ENCODE data around the gene EXOSC7. TPM values are rescaled to one million over a fixed set of nuclear protein-coding genes. Genes with fewer than 3 reads are reported as not detected.

Gene EXOSC7
- total RNA-seq, 1 experiment from 2014 or later = 52.2 TPM

DNA sequence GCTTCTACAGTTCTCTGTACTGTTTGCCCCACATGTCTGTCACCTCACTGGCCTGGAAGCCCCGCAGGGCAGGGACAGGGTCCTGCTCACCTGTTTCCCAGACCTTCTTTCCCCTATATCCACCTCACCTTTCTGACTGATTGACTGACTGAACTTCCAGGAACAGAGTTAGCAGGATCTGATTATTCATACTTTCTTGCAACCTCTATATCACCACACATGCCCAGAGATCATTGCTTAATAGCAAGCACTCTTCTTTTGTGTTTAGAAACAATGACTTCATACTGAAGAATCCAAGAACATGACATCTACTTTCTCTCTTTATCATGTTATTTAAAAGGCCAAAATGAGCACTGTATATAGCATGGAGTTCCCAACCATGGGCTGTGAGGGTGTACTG lies 32.1 kb downstream of the EXOSC7 start:
- Histone ChIP-seq H3K27me3 (replicated peaks) (no peaks in the 10 kb centered on the region), H3K36me3 (peaks cover 26% of the 10 kb centered on the region), H3K4me3 (no peak overlapping the region), H3K4me1 (replicated peaks) (peaks cover 46% of the 10 kb centered on the region), H3K27ac (no peak overlapping the region), H3K9me3 (replicated peaks) (no peaks in the 10 kb centered on the region)
- no peak for DNase-seq (ENCODE audit: low read depth in 1 of 2, low spot score in 2 of 2)

DNA sequence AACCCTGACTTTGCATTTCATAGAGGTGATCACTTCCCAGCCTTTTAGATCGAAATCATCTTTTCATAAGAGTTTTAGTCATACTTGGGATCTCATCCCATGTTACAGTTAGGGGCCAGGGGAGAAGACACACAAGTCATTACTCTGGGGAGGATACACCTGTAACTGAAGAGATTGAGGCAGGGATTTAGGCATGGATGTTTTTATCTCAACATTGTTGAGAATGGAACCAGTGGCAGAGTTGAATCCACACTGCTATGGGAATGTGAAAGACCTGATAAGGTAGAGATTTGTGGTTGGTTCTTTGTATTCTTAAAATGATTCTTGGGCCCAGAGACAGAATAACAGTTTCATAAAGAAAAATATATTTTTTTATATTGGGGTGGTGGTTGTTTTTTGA lies 33.8 kb downstream of the EXOSC7 start:
- no peak overlapping the region for H3K4me3 ChIP-seq
- no peaks in the 10 kb centered on the region for H3K9me3 ChIP-seq (replicated peaks)
- no peak for DNase-seq (ENCODE audit: low read depth in 1 of 2, low spot score in 2 of 2)
- H3K36me3 ChIP-seq = peaks cover 28% of the 10 kb centered on the region
- H3K4me1 ChIP-seq (replicated peaks) = peaks cover 50% of the 10 kb centered on the region
- peak overlapping the region; percentile 99; the same call in 1 of the 2 replicates for H3K27ac ChIP-seq
- H3K27me3 ChIP-seq (replicated peaks) = no peaks in the 10 kb centered on the region

- Histone ChIP-seq H3K4me3 (no peak overlapping the region), H3K36me3 (peaks cover 20% of the 10 kb centered on the region), H3K4me1 (replicated peaks) (peaks cover 50% of the 10 kb centered on the region), H3K27ac (peak overlapping the region; percentile 99), H3K9me3 (replicated peaks) (no peaks in the 10 kb centered on the region), H3K27me3 (replicated peaks) (no peaks in the 10 kb centered on the region)
- peak; percentile 90 to 91 for DNase-seq (ENCODE audit: low read depth in 1 of 2, low spot score in 2 of 2)
Observed at GRCh38 chr3:45010811-45011333, 34.8 kb downstream of the EXOSC7 start.

GRCh38 chr3:45011756-45012508 lies 35.9 kb downstream of the EXOSC7 start:
- Histone ChIP-seq H3K27me3 (replicated peaks) (no peaks in the 10 kb centered on the region), H3K36me3 (peaks cover 19% of the 10 kb centered on the region), H3K9me3 (replicated peaks) (no peaks in the 10 kb centered on the region), H3K27ac (peak overlapping the region; percentile 99), H3K4me1 (replicated peaks) (peaks cover 50% of the 10 kb centered on the region), H3K4me3 (no peak overlapping the region)
- peak; percentile 79 to 90 for DNase-seq (ENCODE audit: low read depth in 1 of 2, low spot score in 2 of 2)

DNA sequence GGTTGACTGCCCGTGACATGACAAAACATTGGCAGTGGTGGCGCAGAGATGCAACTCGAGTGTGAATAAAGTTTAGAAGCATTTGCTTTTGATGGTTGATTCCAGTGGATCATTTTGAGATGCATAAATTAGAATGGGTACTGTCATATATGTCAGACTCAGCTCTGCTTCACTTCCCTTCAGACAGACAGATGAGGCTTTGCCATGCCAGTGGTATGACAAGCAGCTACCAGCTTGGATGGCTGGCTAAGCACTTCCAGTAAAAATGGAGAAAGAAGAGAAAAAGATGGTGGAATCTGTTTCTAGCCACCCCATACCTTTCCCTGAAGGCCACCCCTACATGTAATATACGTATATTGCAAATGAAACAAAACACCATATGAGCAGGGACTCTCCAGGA lies 36.5 kb downstream of the EXOSC7 start:
- peaks cover 12% of the 10 kb centered on the region for H3K36me3 ChIP-seq
- peak overlapping the region; percentile 99 for H3K27ac ChIP-seq
- DNase-seq (ENCODE audit: low read depth in 1 of 2, low spot score in 2 of 2) = no peak
- H3K27me3 ChIP-seq (replicated peaks) = no peaks in the 10 kb centered on the region
- no peak overlapping the region for H3K4me3 ChIP-seq
- H3K9me3 ChIP-seq (replicated peaks) = no peaks in the 10 kb centered on the region
- H3K4me1 ChIP-seq (replicated peaks) = peaks cover 46% of the 10 kb centered on the region

DNA sequence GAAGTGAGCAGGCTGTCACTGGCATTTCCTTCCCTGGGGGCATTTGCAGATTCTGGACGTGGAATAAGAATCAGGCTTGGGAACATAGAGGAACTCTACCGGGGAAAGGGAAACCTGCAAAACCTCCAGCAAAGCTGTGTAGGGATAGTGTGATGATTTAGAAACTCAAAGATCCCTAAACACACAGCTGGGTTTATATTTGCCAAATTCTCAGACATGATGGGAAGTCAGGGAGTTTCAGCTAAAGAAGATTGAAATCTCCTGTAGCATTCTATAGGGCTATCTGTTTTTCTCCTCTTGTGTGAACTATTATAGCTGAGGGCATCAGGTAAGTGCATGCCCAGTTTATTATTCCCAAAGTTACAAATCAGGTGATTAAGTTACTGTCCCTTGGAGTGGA lies 40.9 kb downstream of the EXOSC7 start:
- Histone ChIP-seq H3K4me1 (replicated peaks) (peaks cover 16% of the 10 kb centered on the region), H3K27ac (no peak overlapping the region), H3K27me3 (replicated peaks) (no peaks in the 10 kb centered on the region), H3K4me3 (no peak overlapping the region), H3K36me3 (peaks cover 12% of the 10 kb centered on the region), H3K9me3 (replicated peaks) (no peaks in the 10 kb centered on the region)
- DNase-seq (ENCODE audit: low read depth in 1 of 2, low spot score in 2 of 2) = no peak

- Histone ChIP-seq H3K9me3 (replicated peaks) (no peaks in the 10 kb centered on the region), H3K27me3 (replicated peaks) (no peaks in the 10 kb centered on the region), H3K4me1 (replicated peaks) (peaks cover 7% of the 10 kb centered on the region), H3K4me3 (no peak overlapping the region), H3K27ac (no peak overlapping the region), H3K36me3 (peaks cover 8% of the 10 kb centered on the region)
- DNase-seq (ENCODE audit: low read depth in 1 of 2, low spot score in 2 of 2) = no peak
Observed at GRCh38 chr3:45017821-45018220, 41.8 kb downstream of the EXOSC7 start.

GRCh38 chr3:45020534-45020933 lies 44.5 kb downstream of the EXOSC7 start:
- no peak for DNase-seq (ENCODE audit: low read depth in 1 of 2, low spot score in 2 of 2)
- Histone ChIP-seq H3K4me3 (no peak overlapping the region), H3K9me3 (replicated peaks) (no peaks in the 10 kb centered on the region), H3K27ac (no peak overlapping the region), H3K27me3 (replicated peaks) (no peaks in the 10 kb centered on the region), H3K36me3 (no peaks in the 10 kb centered on the region), H3K4me1 (replicated peaks) (peaks cover 12% of the 10 kb centered on the region)

DNA sequence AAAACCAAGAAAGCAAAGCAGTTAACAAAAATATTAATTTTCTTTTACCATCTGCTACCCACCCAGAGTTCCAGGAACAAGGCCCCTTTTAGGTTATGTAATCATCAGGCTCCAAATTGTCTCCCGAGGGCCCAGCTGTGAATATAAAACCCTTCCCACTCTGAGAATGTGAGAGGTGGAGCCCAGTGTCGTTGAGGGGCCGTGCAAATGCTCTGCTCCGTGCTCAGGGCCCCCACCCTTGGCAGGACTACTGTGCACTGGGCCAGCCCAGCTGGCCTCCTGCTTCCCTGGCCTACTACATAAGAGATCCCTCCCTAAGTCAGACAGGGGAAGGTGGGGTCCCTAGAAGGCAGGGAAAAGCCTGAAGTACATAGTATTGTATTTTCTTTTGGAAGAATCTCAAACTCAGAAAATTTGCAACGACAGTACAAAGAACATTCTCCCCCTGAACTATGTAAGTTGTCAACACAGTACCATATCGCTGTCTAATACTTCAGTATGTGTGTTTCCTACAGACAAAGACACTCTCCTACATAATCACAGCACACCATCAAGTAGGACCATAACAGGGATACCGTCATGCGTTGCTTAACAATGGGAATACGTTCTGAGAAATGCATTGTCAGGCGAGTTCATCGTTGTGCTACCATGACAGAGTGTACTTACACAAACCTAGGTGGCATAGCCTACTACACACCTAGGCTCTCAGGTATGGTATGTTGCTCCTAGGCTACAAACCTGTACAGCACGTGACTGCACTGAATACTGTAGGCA lies 45.7 kb downstream of the EXOSC7 start:
- no peaks in the 10 kb centered on the region for H3K27me3 ChIP-seq (replicated peaks)
- no peak overlapping the region for H3K27ac ChIP-seq
- H3K36me3 ChIP-seq = no peaks in the 10 kb centered on the region
- DNase-seq (ENCODE audit: low read depth in 1 of 2, low spot score in 2 of 2) = no peak
- no peak overlapping the region for H3K4me3 ChIP-seq
- peaks cover 24% of the 10 kb centered on the region for H3K4me1 ChIP-seq (replicated peaks)
- no peaks in the 10 kb centered on the region for H3K9me3 ChIP-seq (replicated peaks)

GRCh38 chr3:45023675-45024074 lies 47.6 kb downstream of the EXOSC7 start:
- Histone ChIP-seq H3K4me1 (replicated peaks) (peaks cover 29% of the 10 kb centered on the region), H3K4me3 (no peak overlapping the region), H3K9me3 (replicated peaks) (no peaks in the 10 kb centered on the region), H3K36me3 (no peaks in the 10 kb centered on the region), H3K27ac (no peak overlapping the region), H3K27me3 (replicated peaks) (no peaks in the 10 kb centered on the region)
- no peak for DNase-seq (ENCODE audit: low read depth in 1 of 2, low spot score in 2 of 2)

GRCh38 chr3:45024542-45025255 lies 48.7 kb downstream of the EXOSC7 start:
- Histone ChIP-seq H3K9me3 (replicated peaks) (no peaks in the 10 kb centered on the region), H3K4me1 (replicated peaks) (peaks cover 29% of the 10 kb centered on the region), H3K4me3 (no peak overlapping the region), H3K27ac (no peak overlapping the region), H3K27me3 (replicated peaks) (no peaks in the 10 kb centered on the region), H3K36me3 (no peaks in the 10 kb centered on the region)
- DNase-seq (ENCODE audit: low read depth in 1 of 2, low spot score in 2 of 2) = no peak

GRCh38 chr3:45026038-45026437 lies 50.0 kb downstream of the EXOSC7 start, which contains the start of gene CLEC3B:
Gene CLEC3B (plus strand): TSS chr3:45026303. CDS start chr3:45026363, 60 bp downstream.
- H3K27ac ChIP-seq = peak within 1 kb of the TSS; percentile 31
- no peaks in the 10 kb centered on the region for H3K27me3 ChIP-seq (replicated peaks)
- H3K4me1 ChIP-seq (replicated peaks) = peaks cover 29% of the 10 kb centered on the region
- no peaks in the 10 kb centered on the region for H3K36me3 ChIP-seq
- peak; percentile 53 to 67 for DNase-seq (ENCODE audit: low read depth in 1 of 2, low spot score in 2 of 2)
- no peaks in the 10 kb centered on the region for H3K9me3 ChIP-seq (replicated peaks)
- H3K4me3 ChIP-seq = no peak within 1 kb of the TSS

- DNase-seq (ENCODE audit: low read depth in 1 of 2, low spot score in 2 of 2) = peak; percentile 31 to 70
- H3K4me3 ChIP-seq = no peak overlapping the region
- H3K9me3 ChIP-seq (replicated peaks) = no peaks in the 10 kb centered on the region
- peaks cover 29% of the 10 kb centered on the region for H3K4me1 ChIP-seq (replicated peaks)
- H3K27ac ChIP-seq = peak overlapping the region; percentile 31
- no peaks in the 10 kb centered on the region for H3K36me3 ChIP-seq
- H3K27me3 ChIP-seq (replicated peaks) = no peaks in the 10 kb centered on the region
Observed at GRCh38 chr3:45026957-45027356, 50.9 kb downstream of the EXOSC7 start.
